ENCODE measurements around the gene CASK.
"Not testable (repeated sequence)": the region's sequence is repeated elsewhere in the genome, so short reads cannot be mapped to it uniquely, and the experiment has no call there.

Gene CASK

DNA sequence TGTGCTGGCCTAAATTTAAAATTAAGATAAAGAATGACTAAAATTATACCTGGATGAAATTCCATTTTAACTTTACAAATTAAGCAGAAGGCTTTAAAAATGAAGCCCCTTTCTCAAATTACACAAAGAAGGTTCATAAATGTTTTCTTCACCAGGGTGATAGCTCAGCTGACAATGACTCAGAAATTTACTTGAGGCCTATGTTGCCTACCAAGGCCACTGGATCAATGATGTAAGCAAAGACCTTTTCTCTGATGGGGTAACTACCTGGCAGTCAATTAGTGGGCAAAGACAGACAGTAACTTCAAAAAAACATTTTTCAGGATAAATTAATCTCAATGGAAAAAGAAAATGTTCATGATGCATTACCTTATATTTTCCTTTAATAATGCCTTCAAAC lies 258.4 kb downstream of the CASK start:
- no peak overlapping the region for H3K27ac ChIP-seq
- DNase-seq (ENCODE audit: low read depth, low spot score), result no peak

DNA sequence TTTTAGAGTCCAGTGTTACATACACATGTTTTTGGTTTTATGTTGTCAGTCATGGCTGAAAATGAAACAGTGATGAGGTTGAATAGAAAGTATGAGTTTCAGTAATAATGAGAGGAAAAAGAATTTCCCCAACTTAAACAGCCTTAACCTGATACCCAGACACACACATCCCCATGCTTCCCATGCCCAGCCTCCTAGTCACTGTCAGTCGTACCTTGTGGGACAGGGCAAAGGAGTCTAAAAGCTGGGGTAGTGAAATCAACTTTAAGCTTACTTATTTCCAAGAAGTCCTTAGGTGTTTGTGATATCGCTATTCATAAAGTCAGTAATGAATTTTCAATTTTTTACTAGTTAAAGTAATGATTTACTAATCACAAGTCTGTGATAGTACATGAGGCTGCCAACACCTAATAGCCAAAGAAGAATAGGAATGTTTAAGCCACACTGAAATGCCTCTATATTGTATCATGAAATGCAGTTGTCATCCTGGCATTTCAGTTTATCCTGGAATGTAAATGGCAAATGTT lies 258.9 kb downstream of the CASK start:
- H3K27ac ChIP-seq, result no peak overlapping the region
- DNase-seq (ENCODE audit: low read depth, low spot score), result no peak

DNA sequence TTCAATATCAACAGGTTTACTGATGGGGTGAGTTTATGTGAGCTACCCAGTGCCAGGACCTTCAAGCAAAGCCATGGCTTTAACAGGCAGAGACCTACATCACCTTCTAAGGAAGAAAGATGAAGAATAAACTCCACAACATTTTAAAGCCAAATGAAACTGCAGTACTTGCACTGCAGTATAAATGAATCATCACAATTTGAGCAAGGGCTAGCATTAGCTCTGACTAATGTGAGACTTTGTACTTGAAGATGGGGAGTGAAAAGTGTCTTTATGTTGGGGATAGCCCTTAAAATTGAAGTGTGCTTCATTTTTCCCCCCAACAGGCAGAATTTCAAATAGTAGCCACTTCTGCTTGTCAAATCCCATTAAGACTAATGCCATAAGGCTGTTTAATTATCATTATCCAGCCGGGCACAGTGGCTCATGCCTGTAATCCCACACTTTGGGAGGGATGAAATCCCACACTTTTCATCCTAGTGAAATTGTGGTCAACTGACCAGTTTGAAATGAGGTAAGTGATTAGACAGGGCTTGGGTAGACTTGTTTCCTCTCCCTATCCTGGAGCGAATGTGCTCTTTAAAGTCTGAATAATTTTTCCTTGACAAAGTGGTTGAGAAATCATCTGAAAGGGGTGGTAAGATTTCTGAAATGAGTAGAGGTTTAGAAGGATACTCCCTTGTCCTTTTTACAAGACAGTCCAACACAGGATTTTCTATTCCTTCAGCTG lies 261.8 kb downstream of the CASK start:
- no peak for DNase-seq (ENCODE audit: low read depth, low spot score)
- H3K27ac ChIP-seq, result no peak overlapping the region

DNA sequence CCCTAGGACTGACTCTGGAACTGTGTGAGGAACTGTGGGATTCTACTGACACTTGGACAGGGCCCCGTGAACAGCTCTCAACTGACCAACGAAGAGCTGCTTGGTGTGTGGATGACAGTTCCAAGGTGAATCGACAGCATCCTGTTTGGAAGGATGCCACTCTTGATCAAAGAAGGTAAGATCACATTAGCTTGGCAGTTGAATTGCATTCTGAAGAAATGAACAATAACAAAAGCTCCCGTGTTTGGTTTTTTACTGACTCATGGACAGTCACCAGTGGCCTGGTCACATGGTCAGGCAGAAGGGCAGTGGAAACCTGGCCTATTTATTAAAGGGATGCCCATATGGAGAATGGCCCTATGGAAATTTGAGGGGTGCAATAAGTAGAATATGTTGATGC lies 267.7 kb downstream of the CASK start:
- H3K27ac ChIP-seq, result no peak overlapping the region
- DNase-seq (ENCODE audit: low read depth, low spot score), result peak; percentile 14

DNA sequence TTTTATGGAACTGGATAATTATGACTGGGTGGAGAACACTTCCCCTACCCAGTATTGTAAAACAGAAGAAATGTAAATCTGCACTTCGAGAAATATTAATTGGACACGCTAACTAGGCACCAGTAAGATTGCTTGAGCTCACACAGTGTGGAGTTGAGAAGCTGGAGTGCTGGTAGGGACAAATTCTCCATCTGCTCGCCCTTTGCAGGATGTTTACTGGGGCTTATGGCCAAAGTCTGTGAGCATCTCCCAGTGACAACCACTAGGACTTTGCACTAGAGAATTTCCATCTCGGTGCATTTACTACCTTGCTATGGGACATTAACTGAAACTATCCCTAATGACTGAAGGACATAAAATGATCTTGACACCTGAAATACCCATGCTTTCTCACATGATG lies 268.3 kb downstream of the CASK start:
- H3K27ac ChIP-seq, result no peak overlapping the region
- DNase-seq (ENCODE audit: low read depth, low spot score), result no peak

DNA sequence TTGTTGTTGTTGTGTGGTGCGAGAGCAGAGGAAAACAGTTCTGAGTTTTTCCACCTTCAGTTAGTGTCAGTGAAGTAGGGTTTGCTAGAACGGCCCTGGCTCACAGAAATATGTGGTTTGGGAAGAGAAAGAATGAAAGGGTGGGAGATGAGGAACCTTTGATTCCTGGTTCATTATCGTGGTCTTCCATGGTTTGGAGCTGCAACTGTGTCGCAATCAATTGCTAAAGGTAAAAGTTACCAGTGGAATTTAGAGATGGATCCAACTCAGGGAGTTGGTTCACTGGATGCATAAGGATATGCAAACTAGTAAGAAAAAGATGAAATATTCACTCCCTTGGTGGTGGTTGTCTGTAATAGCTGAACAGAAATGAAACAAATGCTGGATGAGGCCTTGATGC lies 270.2 kb downstream of the CASK start:
- H3K27ac ChIP-seq, result no peak overlapping the region
- no peak for DNase-seq (ENCODE audit: low read depth, low spot score)

DNA sequence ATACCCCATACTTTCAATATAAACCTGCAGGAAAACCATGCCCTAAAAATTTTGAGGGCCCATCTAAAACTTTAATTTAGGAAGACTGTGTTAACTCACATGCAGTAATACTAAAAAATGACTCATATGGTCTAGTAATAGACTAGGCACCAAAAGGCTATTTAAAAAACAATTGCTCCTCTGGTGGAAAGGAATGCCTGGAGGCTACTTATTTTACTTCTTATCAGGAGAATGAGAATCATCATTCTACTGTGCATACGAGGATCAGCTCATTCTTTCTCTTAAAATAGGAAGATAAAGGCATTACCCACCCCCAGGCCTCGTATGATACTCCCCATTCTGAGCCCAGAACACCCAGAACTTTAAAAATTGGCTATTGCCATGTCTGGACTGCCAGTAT lies 277.2 kb downstream of the CASK start:
- H3K27ac ChIP-seq; DNase-seq (ENCODE audit: low read depth, low spot score): not testable (repeated sequence)

DNA sequence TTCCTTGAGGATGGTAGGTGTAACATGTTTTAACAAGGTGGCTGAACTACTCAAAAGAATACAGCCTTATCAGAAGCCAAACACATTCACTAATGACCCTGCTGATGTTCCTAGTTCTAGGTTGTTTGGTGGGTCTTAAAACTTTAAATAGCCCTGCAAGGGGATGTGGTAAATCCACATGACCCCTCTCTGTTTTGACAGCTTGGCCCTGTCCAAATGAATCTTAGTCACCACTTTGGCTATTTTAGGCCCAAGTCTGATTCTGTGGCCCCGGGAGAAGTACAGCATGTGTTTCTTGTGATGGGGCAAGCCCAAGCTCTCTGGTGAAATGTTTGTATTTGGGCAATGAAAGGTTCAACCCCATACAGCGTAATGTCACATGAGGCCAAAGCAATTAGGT lies 289.1 kb downstream of the CASK start:
- H3K27ac ChIP-seq, result no peak overlapping the region
- no peak for DNase-seq (ENCODE audit: low read depth, low spot score)

DNA sequence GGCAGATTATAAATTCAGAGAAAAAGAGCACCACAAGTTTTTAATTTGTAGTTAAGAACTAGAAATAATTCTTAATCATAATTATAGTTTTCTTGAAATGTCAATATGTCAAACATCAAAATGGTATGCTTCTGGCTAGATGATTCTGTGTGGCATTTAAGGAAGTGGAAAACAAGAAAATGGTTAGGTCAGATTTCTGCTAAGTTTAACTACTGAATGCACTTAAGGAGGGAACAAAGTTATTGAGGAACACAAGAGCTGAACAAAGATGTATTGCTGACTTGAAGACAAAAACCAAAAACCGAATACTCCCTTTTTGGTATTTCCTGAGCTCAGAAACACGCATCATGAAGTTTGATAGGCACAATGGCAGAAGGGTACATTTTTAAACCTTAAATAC lies 293.3 kb downstream of the CASK start:
- DNase-seq (ENCODE audit: low read depth, low spot score), result no peak
- no peak overlapping the region for H3K27ac ChIP-seq

DNA sequence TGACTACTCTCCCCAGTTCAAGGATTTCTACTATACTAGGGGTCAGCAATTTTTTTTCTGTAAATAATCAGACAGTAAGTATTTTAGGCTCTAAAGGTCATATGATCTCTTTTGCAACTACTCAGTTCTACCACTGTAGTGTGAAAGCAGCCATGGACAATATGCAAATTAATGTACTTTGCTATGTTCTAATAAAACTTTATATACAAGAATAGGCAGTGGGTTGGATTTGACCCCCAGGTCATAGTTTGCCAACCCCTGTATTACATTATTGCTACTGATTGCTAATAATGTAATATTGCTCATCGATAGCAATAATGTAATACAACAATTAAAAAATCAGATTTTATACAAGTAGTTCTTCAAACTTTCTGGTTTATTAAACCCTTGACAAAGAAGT lies 293.8 kb downstream of the CASK start:
- no peak overlapping the region for H3K27ac ChIP-seq
- no peak for DNase-seq (ENCODE audit: low read depth, low spot score)

DNA sequence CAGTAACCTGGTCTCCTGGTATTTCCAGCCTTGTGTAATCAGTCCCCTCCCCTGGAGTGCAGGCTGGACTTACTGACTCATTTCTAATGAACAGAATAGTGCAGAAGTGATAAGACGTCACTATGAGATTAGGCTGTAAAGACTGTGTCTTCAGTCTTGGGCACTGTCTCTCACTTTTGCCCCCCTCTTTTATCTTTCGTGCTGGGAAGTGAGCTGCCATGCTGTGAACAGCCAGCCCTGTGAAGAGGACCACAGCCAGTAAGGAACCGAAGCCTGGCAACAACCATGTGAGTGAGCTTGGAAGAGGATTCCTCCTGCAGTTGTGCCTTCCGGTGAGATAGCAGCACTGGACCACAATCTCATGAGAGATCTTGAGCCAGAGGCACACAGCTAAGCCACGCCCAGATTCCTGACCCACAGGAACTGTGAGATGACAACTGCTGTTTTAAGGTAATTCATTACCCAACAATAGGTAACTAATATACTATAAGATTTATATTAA lies 302.1 kb downstream of the CASK start:
- no peak overlapping the region for H3K27ac ChIP-seq
- DNase-seq (ENCODE audit: low read depth, low spot score), result no peak

DNA sequence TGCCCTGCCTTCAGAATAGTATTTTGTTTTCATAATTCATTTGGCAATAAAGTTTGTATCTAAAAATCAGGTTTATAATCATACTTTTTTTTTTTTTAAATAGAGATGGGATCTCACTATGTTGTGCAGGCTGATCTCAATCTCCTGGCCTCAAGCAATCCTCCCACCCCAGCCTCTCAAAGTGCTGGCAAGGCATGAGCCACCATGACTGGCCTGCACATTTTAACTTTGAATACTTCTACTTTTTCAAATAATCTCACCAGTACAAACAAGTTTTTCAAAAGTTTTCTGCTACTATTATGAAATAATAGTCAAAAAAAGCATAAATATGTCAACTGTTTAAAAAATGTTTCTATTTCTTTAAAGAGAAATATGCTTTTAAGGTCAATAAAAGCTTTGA lies 304.1 kb downstream of the CASK start:
- H3K27ac ChIP-seq, result no peak overlapping the region
- no peak for DNase-seq (ENCODE audit: low read depth, low spot score)

DNA sequence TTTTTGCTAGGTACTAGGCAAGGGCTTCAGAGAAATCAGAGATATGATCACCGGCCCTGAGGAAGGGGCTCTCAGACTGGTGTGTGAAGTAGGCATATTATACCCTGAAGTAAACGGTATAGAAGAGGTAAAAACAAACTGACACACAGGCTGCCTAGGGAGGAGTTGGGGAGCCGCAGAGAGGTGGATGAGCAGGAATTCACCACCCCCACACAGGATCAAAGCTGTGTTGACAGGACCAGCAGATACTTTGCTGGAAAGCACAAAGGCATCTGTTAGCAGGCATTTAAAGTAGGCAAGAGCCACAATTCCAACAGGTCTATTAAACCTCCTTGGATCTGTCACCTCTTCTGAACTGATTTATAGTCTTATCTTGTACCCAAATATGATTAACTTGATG lies 306.4 kb downstream of the CASK start:
- no peak for DNase-seq (ENCODE audit: low read depth, low spot score)
- H3K27ac ChIP-seq, result no peak overlapping the region

DNA sequence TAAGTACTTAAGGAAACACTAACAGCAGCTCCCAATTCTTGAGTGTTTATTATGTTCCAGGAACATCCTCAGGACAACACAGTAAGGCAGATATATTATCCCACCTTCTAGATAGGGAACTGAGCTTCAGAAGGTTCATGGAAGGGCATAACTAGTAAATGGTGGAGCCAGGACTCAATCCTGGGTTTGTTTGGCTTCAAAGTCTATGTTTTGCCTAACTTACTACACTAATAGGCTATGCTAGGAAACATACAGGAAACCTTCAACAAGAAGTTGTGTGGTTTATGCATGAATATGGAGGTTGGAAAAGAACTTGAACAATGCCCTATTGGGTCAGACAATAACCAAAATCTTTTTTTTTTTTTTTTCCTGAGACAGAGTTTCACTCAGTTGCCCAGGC lies 307.1 kb downstream of the CASK start:
- no peak overlapping the region for H3K27ac ChIP-seq
- no peak for DNase-seq (ENCODE audit: low read depth, low spot score)

DNA sequence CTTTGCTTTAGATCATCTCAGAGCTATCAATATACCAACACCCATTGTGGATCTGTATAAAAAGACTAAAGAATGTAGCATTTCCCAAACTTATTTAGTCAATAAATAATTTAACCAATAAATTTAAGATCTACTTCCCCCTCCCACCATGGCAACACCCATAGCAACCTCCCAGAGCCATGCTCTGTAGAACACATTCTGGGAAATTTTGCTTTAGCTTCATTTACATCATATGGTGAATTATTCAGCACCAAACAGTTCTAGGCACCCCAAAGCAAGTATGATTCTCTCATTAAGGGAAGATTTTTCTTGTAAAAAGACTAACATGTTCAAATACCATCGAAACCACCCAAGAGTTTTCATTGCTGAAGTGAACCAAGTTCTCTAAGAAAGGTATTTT lies 315.1 kb downstream of the CASK start:
- H3K27ac ChIP-seq, result no peak overlapping the region
- DNase-seq (ENCODE audit: low read depth, low spot score), result no peak

DNA sequence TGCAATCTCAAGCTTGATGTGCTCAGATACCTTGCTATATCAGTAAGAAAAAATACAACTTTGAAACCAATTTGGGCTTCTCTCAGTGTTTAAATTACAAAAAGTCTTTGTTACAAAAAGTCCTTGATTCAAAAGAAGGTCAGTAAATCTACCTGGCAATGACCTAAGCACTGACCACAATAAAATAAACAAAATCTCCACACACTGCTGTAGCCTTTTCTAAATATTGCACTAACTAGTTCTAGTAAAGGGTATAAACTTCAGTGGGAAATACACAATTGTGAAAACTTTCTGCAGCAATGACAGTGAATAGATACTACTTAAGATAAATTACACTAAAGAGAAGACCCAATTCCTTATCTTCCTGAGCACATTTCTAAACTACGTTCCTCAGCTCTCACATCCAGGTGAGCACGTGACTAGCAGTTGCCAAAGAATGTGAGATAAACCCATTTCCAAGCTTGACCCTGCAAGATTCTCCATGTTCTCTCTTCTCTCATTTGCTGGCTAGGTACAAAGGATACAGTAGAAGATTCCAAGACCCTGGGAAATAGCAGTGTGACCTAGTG lies 316.0 kb downstream of the CASK start:
- DNase-seq (ENCODE audit: low read depth, low spot score), result no peak
- H3K27ac ChIP-seq, result no peak overlapping the region

DNA sequence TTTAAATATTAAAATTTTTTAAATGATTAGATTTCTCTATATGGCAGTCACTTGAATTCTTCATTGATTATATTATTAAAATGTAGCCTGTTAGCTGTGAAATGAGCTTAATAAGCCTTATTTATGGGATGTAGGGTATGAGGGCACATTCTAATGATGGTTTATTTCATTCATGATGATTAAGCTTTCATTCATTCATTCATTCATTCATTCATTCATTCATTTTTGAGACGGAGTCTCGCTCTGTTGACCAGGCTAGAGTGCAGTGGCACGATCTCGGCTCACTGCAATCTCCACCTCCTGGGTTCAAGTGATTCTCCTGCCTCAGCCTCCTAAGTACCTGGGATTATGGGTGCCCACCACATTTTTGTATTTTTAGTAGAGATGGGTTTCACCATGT lies 317.3 kb downstream of the CASK start:
- not testable (repeated sequence) for DNase-seq (ENCODE audit: low read depth, low spot score); H3K27ac ChIP-seq

DNA sequence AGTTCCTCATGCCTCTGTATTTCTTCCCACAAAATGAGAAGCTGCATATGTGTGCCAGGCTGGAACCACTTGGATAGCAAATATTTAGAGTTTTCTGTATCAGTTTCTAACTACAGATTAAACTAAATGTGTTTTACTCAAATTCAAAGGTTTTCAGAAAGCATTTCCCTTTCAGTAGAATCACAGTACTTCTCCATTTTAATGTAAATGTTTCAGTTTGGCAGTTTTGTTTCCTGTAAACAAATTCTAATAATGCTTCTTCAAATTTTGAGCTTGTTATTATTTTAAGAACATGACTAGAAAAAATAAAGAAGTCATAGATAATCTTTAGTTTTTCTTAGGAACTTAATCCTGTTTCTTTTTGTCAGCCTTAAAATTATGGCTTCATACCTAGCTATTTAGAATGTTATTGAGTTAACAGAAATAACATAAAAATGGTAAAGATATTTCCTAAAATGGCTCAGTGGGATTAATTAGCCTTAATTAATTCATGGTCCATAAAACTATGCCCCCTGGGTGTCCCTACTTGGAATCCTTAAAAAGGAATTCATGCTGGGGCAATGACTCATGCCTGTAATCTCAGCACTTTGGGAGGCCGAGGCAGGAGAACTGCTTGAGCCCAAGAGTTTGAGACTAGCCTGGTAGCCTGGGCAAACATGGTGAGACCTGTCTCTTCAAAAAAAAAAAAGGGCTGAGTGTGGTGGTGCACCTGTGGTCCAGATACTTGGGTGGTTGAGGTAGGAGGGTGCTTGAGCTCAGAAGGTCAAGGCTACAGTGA lies 318.4 kb downstream of the CASK start:
- no peak overlapping the region for H3K27ac ChIP-seq
- no peak for DNase-seq (ENCODE audit: low read depth, low spot score)

DNA sequence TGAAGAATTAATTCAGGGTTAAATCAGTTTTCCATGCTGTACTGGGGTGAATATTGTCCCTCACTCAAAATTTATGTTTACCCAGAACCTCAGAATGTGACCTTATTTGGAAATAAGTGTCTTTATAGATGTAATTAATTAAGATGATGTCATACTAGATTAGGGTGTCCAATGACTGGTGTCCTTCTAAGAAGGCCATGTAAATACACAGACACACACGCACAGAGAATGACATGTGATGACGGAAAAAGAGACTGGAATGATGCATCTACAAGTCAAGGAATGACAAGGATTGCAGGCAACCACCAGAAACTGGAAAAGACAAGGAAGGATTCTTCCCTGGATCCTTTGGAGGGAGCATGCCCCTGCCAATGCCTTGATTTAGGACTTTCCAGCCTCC lies 319.2 kb downstream of the CASK start:
- DNase-seq (ENCODE audit: low read depth, low spot score), result no peak
- no peak overlapping the region for H3K27ac ChIP-seq

DNA sequence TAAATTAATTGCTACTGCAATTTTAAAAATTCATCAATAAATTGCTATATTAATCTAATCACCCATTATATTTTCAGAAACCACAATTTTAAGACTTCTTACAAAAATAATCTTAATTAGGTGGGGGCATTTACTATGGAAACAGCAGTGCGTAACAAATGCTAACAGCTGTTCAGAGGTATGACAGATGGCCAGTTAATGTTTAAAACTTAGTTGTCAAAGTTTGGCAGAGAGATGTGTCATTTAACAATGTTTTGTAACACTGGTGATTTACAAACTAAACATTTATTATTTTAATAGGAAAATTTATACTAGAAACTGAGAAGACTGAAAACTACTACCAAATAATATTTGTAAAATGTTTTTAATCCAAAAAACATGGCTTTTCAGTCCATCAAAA lies 319.8 kb downstream of the CASK start:
- no peak for DNase-seq (ENCODE audit: low read depth, low spot score)
- H3K27ac ChIP-seq, result no peak overlapping the region

DNA sequence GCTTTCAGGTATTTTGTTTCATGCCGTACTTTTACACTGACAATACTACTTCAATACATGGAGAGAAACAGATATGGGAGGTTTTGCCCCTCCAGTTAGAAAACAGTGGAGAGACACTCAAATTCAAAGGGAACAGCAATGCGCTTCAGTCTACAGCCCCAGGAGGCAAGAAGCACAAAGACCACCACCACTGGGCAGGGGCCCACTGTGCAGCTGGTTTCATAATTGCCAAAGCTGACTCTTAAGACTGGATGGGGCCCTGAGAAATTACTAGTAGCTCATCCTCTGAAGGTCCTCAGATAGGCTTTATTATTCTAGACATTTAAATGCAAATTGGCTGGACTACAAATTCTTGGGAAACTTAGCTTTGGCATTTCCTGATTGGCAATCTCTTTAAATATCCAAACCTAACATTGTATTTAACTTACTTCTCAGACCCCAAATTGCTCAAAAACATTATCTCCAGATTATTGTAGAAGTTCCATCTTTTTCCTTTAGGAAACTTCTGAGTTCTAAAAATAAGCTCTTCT lies 320.5 kb downstream of the CASK start:
- DNase-seq (ENCODE audit: low read depth, low spot score), result no peak
- no peak overlapping the region for H3K27ac ChIP-seq

Data from epithelial cell of prostate (primary cell).